C4-2B (cell line): Measurements from ENCODE around the gene LBHD2.

Experiments used
- H3K27ac ChIP-seq: fragments of 450-650 bp; 2 replicates; pipeline ENCODE4 v1.5.1; 2017
- CTCF ChIP-seq: fragments of 450-650 bp; conservative IDR thresholded peaks from 2 replicates; pipeline ENCODE4 v1.5.1; 2017; ENCODE audit warnings: mild to moderate bottlenecking
- ZFX ChIP-seq: fragments of 450-650 bp; IDR thresholded peaks from 2 replicates; pipeline ENCODE4 v1.6.1; 2017

Gene LBHD2

DNA sequence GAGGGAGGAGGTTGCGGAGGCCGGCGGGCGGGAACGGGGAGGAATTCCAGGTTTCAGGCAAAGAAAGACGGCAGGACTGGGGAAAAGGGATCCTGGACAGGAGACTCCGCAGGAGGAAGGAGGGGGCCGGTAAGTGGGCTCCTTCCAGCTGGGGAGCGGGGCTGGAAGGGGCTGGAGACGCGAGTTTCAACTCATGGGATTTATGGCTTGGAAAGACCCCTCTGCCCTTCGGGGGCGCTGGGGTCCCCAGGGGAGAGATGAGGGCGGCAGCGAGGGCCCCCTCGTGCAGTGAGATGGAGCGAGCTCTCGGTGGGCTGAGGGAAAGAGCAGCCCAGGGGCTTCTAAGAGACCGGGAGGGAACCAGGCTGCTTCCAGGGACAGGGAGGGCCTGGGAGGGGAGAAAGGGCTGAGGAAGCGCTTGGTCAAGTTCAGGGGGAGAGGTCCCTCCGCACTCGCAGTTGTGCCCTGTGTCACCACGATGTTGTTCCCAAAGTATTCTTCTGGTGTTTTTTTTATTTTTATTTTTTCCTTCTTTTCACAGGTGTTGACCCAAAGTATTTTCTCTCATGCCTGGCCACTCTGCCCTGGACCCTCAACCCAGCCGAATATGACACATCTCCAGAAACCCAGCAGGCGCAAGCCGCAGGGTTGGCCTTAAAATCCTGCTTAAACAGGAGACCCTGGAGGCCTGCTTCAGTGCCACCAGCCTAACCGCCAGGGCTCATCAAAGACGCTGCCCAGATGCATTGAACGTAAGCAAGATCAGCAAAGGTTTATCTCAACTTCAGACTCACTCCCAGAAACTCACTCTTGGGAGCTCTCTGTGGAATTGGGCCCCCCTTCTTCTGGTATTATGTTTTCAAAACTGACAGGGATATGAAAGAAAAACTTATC is 55.4 kb downstream of the LBHD2 start:
- no peak for TF ChIP-seq CTCF
- no peak for TF ChIP-seq ZFX
- H3K27ac ChIP-seq, result no peak overlapping the region
